ENCODE measurements around the gene PHF20. TPM values are rescaled to one million over a fixed set of nuclear protein-coding genes. Genes with fewer than 3 reads are reported as not detected.

Gene PHF20
- total and polyA plus RNA-seq, 2 of the 8 experiments (the other 6 are each of a cell fraction or from before 2014, with no cell fraction given), result 25.6 to 70.1 TPM

DNA sequence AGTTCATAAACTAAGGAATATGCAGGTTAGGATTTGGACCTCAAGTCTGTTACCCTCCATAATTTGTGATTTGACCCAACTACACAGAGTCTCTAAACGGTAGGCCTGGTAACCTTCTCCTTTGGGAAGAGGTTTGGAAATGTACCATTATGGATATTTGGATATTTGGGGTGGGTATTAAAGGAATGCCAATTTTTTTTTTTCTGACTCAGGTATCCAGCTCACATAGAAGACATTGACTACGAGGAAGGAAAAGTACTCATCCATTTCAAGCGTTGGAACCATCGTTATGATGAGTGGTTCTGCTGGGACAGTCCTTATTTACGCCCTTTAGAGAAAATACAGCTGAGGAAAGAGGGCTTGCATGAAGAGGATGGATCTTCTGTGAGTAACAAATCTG is 70.5 kb downstream of the PHF20 start:
- no peak for FAIRE-seq
- DNase-seq (ENCODE audit: low read depth in 1 of 2, low spot score in 2 of 2), result no peak
- no peak overlapping the region for H3K4me3 ChIP-seq (ENCODE audit: extremely low read depth in 1 of 4, insufficient read depth in 2 of 4, low read depth in 3 of 4, low read length in 4 of 4)
- no peak overlapping the region for H3K27ac ChIP-seq (ENCODE audit: low read depth, low read length)
- no peak overlapping the region for H2BK20ac ChIP-seq (ENCODE audit: low read length)
- no peak for TF ChIP-seq ZNF274 (IDR thresholded peaks at IDR 0.05; ENCODE audit: borderline replicate concordance, extremely low read depth, low read length)
- TF ChIP-seq, protein P1, sequence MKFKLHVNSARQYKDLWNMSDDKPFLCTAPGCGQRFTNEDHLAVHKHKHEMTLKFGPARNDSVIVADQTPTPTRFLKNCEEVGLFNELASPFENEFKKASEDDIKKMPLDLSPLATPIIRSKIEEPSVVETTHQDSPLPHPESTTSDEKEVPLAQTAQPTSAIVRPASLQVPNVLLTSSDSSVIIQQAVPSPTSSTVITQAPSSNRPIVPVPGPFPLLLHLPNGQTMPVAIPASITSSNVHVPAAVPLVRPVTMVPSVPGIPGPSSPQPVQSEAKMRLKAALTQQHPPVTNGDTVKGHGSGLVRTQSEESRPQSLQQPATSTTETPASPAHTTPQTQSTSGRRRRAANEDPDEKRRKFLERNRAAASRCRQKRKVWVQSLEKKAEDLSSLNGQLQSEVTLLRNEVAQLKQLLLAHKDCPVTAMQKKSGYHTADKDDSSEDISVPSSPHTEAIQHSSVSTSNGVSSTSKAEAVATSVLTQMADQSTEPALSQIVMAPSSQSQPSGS (IDR thresholded peaks at IDR 0.05; ENCODE audit: low read length), result no peak
- TF ChIP-seq SP4 (IDR thresholded peaks at IDR 0.05; ENCODE audit: low read length), result no peak
- TF ChIP-seq CEBPB (IDR thresholded peaks at IDR 0.05; ENCODE audit: low read depth, low read length), result no peak
- TF ChIP-seq NANOG (IDR thresholded peaks at IDR 0.05; ENCODE audit: insufficient read depth, low read depth, low read length, poor library complexity, severe bottlenecking), result no peak
- TF ChIP-seq MAFK (IDR thresholded peaks at IDR 0.05; ENCODE audit: low read depth, low read length), result no peak
- TF ChIP-seq JUN (IDR thresholded peaks at IDR 0.05; ENCODE audit: low read depth, low read length), result no peak
- no peak for TF ChIP-seq BACH1 (IDR thresholded peaks at IDR 0.05; ENCODE audit: low read length)
- H2BK5ac ChIP-seq (ENCODE audit: low read depth, low read length), result no peak overlapping the region
- no peaks in the 10 kb centered on the region for H4K20me1 ChIP-seq (replicated peaks in 1 of 2; ENCODE audit: control insufficient read depth in 1 of 2, insufficient read depth in 2 of 2, low read length in 2 of 2)
- no peak overlapping the region for H4K8ac ChIP-seq (ENCODE audit: extremely low read depth, insufficient read depth, low read length)
- H3K23ac ChIP-seq (ENCODE audit: insufficient read length), result no peak overlapping the region
- ChIA-PET POLR2A (ENCODE audit: partially characterized antibody) (interaction anchor here (1.2 kb wide), 1 partner anchor 33 kb away, joined by 3 read pairs; no protein-coding TSS in a partner anchor), CTCF (ENCODE audit: partially characterized antibody) (interaction anchor here (0.6 kb wide), 1 partner anchor 394 kb away, joined by 3 read pairs; no protein-coding TSS in a partner anchor)
- no peak overlapping the region for H2BK12ac ChIP-seq (ENCODE audit: low read depth, low read length)
- H3K4me1 ChIP-seq (replicated peaks in 1 of 4; ENCODE audit: control insufficient read depth in 3 of 4, insufficient read depth in 4 of 4, low read length in 3 of 4), result peaks cover 0 to 4% (median 0%) of the 10 kb centered on the region in 4 experiments; a peak in 1 of 7 replicates
- H4K91ac ChIP-seq (replicated peaks; ENCODE audit: insufficient read length, low read length), result no peak overlapping the region
- no peak overlapping the region for H2AFZ ChIP-seq (ENCODE audit: low read length)
- H2AK5ac ChIP-seq (ENCODE audit: low read depth, low read length), result no peak overlapping the region
- H3K18ac ChIP-seq (ENCODE audit: extremely low read depth, low read length), result no peak overlapping the region
- no peak overlapping the region for H2BK120ac ChIP-seq (replicated peaks; ENCODE audit: low read depth, low read length)
- H3K4ac ChIP-seq (replicated peaks; ENCODE audit: insufficient read length, low read depth, low read length), result no peak overlapping the region
- H3K79me1 ChIP-seq (ENCODE audit: low read depth, low read length), result no peaks in the 10 kb centered on the region
- no peaks in the 10 kb centered on the region; a peak in 1 of 4 replicates for H3K9me3 ChIP-seq (ENCODE audit: insufficient read depth in 2 of 2, low read depth in 1 of 2, low read length in 1 of 2)
- H3K23me2 ChIP-seq (ENCODE audit: low read depth, low read length), result peaks cover 1% of the 10 kb centered on the region; the same call in 1 of the 2 replicates
- H3K9ac ChIP-seq (replicated peaks in 1 of 4; ENCODE audit: extremely low read depth in 1 of 4, low read depth in 3 of 4, low read length in 3 of 4), result no peak overlapping the region
- H4K5ac ChIP-seq (ENCODE audit: insufficient read length, low read depth, low read length), result no peak overlapping the region
- H3K14ac ChIP-seq (ENCODE audit: insufficient read length), result no peak overlapping the region
- no peaks in the 10 kb centered on the region for H3K27me3 ChIP-seq (replicated peaks in 1 of 4; ENCODE audit: control insufficient read depth in 3 of 4, extremely low read depth in 1 of 4, insufficient read depth in 3 of 4, low read length in 3 of 4)
- no peak overlapping the region for H3K4me2 ChIP-seq (ENCODE audit: insufficient read depth in 1 of 2, low read depth in 2 of 2, low read length in 2 of 2)
- H2BK15ac ChIP-seq (ENCODE audit: low read length), result no peak overlapping the region
- WGBS, 2 experiments (ENCODE audit: extremely low coverage in 1 of 2, insufficient coverage in 1 of 2, insufficient read length in 1 of 2, insufficient replicate concordance in 2 of 2, low coverage in 1 of 2, low lambda C conversion rate in 2 of 2, missing lambda C conversion rate in 1 of 2), result 89% methylated on average over 5 of the region's 5 CpGs; no CpG with 5 or more reads in 1 of the 2 experiments
- peaks cover 0 to 34% (median 7%) of the 10 kb centered on the region in 4 experiments; a peak in 6 of 8 replicates for H3K36me3 ChIP-seq (ENCODE audit: control insufficient read depth in 2 of 4, insufficient read depth in 4 of 4, low read length in 3 of 4)
- H3K79me2 ChIP-seq (ENCODE audit: control insufficient read depth in 1 of 2, insufficient read depth in 2 of 2, low read length in 2 of 2), result peaks cover 0 to 4% of the 10 kb centered on the region in 2 experiments; a peak in 2 of 4 replicates
- no peak overlapping the region for H3K56ac ChIP-seq (replicated peaks; ENCODE audit: insufficient read length, low read depth, low read length)
